Measurements from ENCODE around the gene LYRM1.
"Not testable (repeated sequence)": the region's sequence is repeated elsewhere in the genome, so short reads cannot be mapped to it uniquely, and the experiment has no call there.

The LYRM1 gene

DNA sequence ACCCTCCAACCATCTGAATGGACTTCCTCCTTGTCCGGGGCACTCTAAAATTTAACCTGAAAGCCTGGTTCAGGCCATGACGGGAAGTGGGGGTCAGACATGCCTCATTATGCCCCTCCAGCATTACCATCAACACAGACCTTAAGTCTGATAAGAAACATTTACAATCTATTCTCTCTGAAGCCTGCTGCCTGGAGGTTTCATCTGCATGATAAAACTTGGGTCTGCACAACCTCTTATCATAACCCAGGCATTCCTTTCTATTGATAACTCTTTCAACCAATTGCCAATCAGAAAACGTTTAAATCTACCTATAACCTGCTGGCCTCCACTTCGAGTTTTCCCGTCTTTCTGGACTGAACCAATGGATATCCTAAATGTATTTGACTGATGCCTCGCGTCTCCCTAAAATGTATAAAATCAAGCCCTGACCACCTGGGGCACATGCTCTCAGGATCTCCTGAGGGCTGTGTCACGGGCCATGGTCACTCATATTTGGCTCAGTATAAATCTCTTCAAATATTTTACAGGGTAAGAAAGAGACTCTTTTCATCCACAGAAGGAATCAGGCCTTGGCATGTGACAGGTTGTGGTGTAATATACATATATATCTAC lies 45.6 kb downstream of the LYRM1 start:
- Mint-ChIP-seq H3K27ac (peak overlapping the region; percentile 93), H3K4me1 (ENCODE audit: low read depth) (peaks cover 37% of the 10 kb centered on the region), H3K27me3 (ENCODE audit: low read depth) (peaks cover 12% of the 10 kb centered on the region), H3K4me3 (no peak overlapping the region), H3K36me3 (ENCODE audit: low read depth) (peaks cover 1% of the 10 kb centered on the region), H3K9me3 (no peaks in the 10 kb centered on the region)

DNA sequence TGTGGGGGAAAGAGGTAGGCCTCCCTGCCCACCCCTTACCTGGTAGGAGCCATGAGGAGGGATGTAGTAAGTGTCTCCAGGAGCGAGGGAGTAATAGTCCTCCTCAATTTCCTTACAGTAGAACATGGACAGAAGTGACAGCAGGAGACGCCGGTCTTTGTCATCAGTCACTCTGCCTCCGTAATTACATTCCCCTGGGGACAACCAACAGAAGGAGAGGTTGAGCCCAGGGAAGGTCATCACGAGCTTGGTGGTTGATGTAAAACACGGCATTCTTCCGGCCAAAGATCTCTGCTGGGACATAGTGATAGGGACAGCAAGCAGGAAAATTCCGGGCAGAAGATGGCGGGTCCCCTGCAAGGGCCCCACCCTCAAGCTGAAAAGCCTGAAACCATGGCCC lies 47.9 kb downstream of the LYRM1 start:
- no peak overlapping the region for H3K27ac Mint-ChIP-seq
- peaks cover 22% of the 10 kb centered on the region for H3K4me1 Mint-ChIP-seq (ENCODE audit: low read depth)
- H3K9me3 Mint-ChIP-seq: no peaks in the 10 kb centered on the region
- no peak overlapping the region for H3K4me3 Mint-ChIP-seq
- H3K27me3 Mint-ChIP-seq (ENCODE audit: low read depth): peaks cover 12% of the 10 kb centered on the region
- peaks cover under 1% of the 10 kb centered on the region for H3K36me3 Mint-ChIP-seq (ENCODE audit: low read depth)

DNA sequence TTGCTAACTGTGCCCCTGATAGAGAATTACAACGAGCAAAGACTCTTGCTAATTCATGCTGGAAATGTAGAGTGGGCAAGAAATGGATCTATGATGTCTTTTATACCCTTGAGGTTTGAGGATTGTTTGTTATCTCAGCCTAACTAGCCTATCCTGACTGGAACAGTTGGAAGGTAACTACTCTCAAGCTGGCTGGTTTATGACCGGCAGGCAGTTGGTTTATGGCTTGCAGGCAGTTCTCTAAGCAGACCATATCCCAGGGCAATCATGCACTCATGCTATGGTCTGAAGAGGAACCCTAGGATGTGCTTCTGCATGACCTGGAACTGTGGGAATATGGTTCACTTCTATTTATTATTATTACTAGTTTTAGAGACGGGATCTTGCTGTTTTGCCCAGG lies 49.1 kb downstream of the LYRM1 start:
- H3K4me3 Mint-ChIP-seq: no peak overlapping the region
- no peak overlapping the region for H3K27ac Mint-ChIP-seq
- H3K4me1 Mint-ChIP-seq (ENCODE audit: low read depth): peaks cover 13% of the 10 kb centered on the region
- peaks cover 14% of the 10 kb centered on the region for H3K27me3 Mint-ChIP-seq (ENCODE audit: low read depth)
- H3K9me3 Mint-ChIP-seq: no peaks in the 10 kb centered on the region
- H3K36me3 Mint-ChIP-seq (ENCODE audit: low read depth): no peaks in the 10 kb centered on the region

DNA sequence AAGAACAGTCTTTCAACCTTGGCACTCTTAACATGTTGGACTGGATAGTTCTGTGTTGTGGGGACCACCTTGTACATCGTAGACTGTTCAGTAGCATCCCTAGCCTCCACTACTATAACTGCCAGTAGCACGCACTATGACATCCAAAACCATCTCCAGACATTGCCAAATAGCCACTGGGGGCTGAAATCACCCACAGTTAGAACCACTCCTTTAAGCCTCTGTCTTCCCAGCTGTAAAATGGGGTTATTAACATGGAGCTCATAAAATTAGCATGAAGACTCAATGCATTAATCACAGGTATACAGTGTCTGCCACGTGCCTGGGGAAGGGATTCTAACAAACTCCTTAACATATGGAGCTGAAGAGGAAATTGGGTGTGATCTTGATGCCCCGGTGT lies 49.7 kb downstream of the LYRM1 start:
- Mint-ChIP-seq H3K9me3 (no peaks in the 10 kb centered on the region), H3K4me1 (ENCODE audit: low read depth) (peaks cover 9% of the 10 kb centered on the region), H3K27me3 (ENCODE audit: low read depth) (peaks cover 16% of the 10 kb centered on the region), H3K4me3 (no peak overlapping the region), H3K36me3 (ENCODE audit: low read depth) (no peaks in the 10 kb centered on the region), H3K27ac (no peak overlapping the region)

DNA sequence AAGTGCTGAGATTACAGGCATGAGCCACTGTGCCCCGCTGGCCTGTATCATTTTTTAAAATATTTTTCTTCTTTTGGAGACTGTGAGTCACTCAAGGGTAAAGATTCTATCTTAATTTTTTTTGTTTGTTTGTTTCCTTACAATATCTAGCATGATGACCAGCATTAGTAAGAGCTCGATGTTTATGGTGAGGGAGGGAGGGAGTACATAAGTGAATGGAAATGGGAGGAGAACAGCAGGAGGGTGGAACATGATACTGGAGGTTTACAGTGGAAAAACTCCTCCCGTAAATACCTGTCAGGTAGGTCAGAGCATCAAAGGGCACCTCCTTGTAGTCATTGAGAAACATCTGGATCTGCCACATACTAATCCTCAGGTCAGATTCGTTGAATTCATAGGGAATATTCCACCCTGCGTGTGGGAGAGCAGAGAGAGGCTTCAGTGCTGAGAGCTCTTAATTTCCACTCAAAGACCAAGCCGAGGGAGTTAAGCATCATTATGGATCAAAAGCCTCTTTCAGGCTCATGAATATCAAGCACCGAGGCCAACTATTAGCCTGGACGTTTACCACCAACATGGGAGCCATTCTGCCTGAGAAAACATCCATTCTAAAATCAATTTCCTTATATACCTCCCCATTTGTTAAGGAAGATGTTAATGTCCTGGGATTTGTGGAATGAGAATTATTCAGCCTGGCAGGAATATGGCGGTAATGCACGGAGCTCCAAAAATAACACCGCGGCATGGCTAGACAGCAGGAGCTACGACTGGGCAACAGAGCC lies 51.8 kb downstream of the LYRM1 start:
- no peaks in the 10 kb centered on the region for H3K36me3 Mint-ChIP-seq (ENCODE audit: low read depth)
- H3K4me3 Mint-ChIP-seq: no peak overlapping the region
- H3K9me3 Mint-ChIP-seq: no peaks in the 10 kb centered on the region
- peaks cover 21% of the 10 kb centered on the region for H3K27me3 Mint-ChIP-seq (ENCODE audit: low read depth)
- H3K4me1 Mint-ChIP-seq (ENCODE audit: low read depth): peaks cover 2% of the 10 kb centered on the region
- H3K27ac Mint-ChIP-seq: no peak overlapping the region

DNA sequence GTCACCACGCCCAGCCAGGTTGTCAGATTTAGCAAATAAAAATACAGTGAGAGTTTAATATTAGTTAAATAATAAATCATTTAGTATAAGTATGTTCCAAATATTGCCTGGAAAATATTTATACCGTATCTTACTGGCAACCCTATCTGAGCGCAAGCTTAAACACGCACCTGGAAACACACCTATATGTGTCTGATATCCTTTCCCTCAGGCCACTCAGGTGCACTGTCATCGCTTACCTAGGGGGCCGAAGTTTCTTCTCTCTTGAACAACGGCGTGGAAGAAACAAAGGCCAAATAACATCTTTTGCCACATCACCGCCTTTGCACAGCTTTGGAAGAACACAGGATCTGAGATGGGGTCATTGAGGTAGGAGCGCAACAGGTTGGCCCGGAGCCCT lies 54.0 kb downstream of the LYRM1 start:
- no peak overlapping the region for H3K4me3 Mint-ChIP-seq
- no peaks in the 10 kb centered on the region for H3K4me1 Mint-ChIP-seq (ENCODE audit: low read depth)
- no peak overlapping the region for H3K27ac Mint-ChIP-seq
- no peaks in the 10 kb centered on the region for H3K36me3 Mint-ChIP-seq (ENCODE audit: low read depth)
- peaks cover 16% of the 10 kb centered on the region for H3K27me3 Mint-ChIP-seq (ENCODE audit: low read depth)
- no peaks in the 10 kb centered on the region for H3K9me3 Mint-ChIP-seq

DNA sequence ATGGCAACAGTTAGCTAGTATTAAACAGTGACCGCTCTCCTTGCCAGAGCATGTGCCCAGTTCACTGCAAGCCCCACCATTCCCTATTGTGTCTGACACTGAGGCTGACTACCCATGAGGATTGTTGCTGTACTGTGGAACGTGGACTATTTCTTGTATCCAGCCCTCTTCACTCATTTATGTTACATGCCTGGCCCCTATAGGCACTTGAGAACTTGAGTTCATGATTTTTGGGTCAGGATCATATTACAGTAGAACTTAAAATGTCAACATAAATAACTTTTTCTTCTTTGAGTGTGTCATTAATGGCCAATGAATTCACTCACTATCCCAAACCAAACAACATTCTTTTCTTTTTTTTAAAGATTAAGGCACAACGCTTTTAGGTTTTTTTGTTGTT lies 55.7 kb downstream of the LYRM1 start:
- H3K9me3 Mint-ChIP-seq: no peaks in the 10 kb centered on the region
- no peak overlapping the region for H3K27ac Mint-ChIP-seq
- H3K4me1 Mint-ChIP-seq (ENCODE audit: low read depth): no peaks in the 10 kb centered on the region
- no peaks in the 10 kb centered on the region for H3K36me3 Mint-ChIP-seq (ENCODE audit: low read depth)
- H3K4me3 Mint-ChIP-seq: no peak overlapping the region
- H3K27me3 Mint-ChIP-seq (ENCODE audit: low read depth): peaks cover 8% of the 10 kb centered on the region

DNA sequence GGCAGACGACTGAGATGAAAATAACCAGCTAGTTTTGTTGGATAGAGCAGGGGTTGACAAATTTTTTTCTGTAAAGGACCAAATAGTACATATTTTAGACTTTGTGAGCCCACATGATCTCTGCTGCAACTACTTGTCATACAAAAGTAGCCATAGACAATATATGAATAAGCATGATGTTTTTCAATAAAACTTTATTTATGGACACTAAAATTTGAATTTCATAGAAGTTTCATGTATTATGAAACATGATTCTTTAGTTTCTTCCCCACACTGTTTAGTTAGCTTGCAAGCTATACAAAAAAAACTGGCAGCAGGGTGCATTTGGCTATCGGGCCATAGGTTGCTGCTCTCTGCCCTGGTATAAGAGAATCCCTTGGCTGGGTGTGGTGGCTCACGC lies 56.6 kb downstream of the LYRM1 start:
- Mint-ChIP-seq H3K36me3 (ENCODE audit: low read depth) (no peaks in the 10 kb centered on the region), H3K4me1 (ENCODE audit: low read depth) (no peaks in the 10 kb centered on the region), H3K27me3 (ENCODE audit: low read depth) (peaks cover 8% of the 10 kb centered on the region), H3K27ac (no peak overlapping the region), H3K9me3 (no peaks in the 10 kb centered on the region), H3K4me3 (no peak overlapping the region)

DNA sequence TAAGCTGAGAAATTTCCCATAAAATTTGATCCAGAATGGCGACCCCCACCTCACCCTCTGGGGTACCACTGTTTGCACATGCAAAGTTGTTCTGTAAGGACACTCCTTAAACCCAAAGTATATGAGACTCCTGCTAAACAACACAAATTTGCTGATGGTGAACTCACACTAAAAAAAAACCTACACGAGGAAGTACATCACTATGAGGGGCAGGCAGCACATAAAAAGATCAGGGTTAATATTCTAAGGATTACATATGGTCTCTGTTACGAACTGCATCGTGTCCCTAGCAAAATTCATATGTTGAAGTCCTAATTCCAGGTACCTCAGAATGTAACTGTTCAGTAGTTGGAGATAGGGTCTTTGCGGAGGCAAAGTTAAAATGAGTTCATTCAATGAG lies 60.3 kb downstream of the LYRM1 start:
- no peak overlapping the region for H3K27ac Mint-ChIP-seq
- H3K4me3 Mint-ChIP-seq: no peak overlapping the region
- H3K9me3 Mint-ChIP-seq: no peaks in the 10 kb centered on the region
- no peaks in the 10 kb centered on the region for H3K4me1 Mint-ChIP-seq (ENCODE audit: low read depth)
- no peaks in the 10 kb centered on the region for H3K36me3 Mint-ChIP-seq (ENCODE audit: low read depth)
- H3K27me3 Mint-ChIP-seq (ENCODE audit: low read depth): peaks cover 4% of the 10 kb centered on the region

DNA sequence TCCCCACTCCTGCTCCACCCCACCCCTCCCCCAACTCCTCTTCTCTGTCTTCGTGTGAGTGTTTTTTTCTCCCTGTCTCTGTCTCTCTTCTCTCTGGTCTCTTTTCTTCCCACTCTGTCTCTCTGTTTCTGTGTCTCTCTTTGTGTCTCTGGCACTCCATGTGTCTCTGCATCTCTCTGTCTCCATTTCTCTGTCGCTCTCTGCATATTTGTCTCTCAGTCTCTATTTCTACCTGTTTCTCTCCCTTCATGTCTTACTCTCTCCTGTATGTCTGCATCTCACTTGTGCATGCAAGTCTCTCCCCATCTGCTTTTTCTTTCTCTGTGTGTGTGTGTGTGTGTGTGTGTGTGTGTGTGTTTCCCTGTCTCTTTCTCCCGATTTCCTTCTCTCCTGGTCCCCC lies 68.2 kb downstream of the LYRM1 start:
- Mint-ChIP-seq H3K36me3 (ENCODE audit: low read depth) (no peaks in the 10 kb centered on the region), H3K27ac (no peak overlapping the region), H3K4me3 (no peak overlapping the region), H3K4me1 (ENCODE audit: low read depth) (peaks cover 2% of the 10 kb centered on the region), H3K9me3 (no peaks in the 10 kb centered on the region), H3K27me3 (ENCODE audit: low read depth) (peaks cover 2% of the 10 kb centered on the region)

DNA sequence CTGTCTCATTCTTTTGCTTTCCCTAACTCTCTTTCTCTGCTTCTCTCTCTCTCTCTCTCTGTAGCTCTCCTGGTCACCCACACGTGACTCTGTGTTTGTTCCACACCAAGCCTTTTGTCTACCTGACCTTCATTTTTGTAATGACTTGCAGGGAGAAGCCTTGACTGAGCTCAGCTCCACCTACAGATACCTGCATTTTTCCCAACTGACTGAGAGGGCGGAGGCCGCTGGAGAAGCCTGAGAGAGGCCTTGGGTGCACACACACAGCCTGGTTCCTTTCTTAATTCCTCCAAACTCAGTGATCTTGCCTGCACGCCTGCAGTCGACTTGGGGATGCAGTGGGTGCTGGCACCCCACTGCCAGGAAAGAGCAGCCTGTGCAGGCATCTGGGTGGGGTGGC lies 68.8 kb downstream of the LYRM1 start:
- H3K9me3 Mint-ChIP-seq: no peaks in the 10 kb centered on the region
- H3K27ac Mint-ChIP-seq: no peak overlapping the region
- H3K4me1 Mint-ChIP-seq (ENCODE audit: low read depth): peaks cover 2% of the 10 kb centered on the region
- H3K4me3 Mint-ChIP-seq: no peak overlapping the region
- H3K36me3 Mint-ChIP-seq (ENCODE audit: low read depth): no peaks in the 10 kb centered on the region
- peaks cover 2% of the 10 kb centered on the region for H3K27me3 Mint-ChIP-seq (ENCODE audit: low read depth)

DNA sequence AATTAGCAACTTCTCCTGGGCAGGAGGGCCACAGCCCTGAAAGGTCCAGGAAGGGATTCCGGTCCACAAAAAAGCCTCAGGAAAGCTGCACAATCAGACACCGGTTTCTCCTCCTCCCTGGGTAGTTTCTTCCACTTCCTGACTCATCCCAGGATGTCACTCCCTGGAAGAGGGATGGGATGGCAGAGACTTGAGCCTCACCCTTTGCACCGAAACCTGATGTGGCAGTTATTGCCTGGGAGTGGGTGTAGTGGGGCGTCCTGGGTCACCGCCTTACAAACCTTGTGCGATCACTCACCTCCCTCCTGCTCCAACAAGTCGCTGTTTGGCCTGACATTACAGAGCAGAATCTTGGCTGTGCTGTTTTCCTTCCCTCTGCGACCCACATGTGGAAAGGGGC lies 70.8 kb downstream of the LYRM1 start:
- no peak overlapping the region for H3K27ac Mint-ChIP-seq
- H3K27me3 Mint-ChIP-seq (ENCODE audit: low read depth): peaks cover 2% of the 10 kb centered on the region
- H3K9me3 Mint-ChIP-seq: no peaks in the 10 kb centered on the region
- peaks cover 2% of the 10 kb centered on the region for H3K4me1 Mint-ChIP-seq (ENCODE audit: low read depth)
- H3K36me3 Mint-ChIP-seq (ENCODE audit: low read depth): no peaks in the 10 kb centered on the region
- H3K4me3 Mint-ChIP-seq: no peak overlapping the region

DNA sequence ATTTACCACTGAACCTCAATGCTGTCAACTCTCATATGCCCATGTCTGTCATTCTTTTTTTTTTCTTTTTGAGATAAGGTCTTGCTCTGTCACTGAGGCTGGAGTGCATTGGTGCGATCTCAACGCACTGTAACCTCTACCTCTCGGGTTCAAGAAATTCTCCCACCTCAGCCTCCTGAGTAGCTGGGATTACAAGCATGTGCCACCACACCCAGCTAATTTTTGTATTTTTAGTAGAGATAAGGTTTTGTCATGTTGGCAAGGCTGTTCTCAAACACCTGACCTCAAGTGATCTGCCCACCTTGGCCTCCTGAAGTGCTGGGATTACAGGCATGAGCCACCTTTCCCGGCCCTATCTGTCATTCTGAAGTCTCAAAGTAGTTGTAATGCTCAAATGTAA lies 72.6 kb downstream of the LYRM1 start:
- not testable (repeated sequence) for H3K27ac Mint-ChIP-seq; H3K9me3 Mint-ChIP-seq; H3K4me3 Mint-ChIP-seq; H3K27me3 Mint-ChIP-seq (ENCODE audit: low read depth); H3K4me1 Mint-ChIP-seq (ENCODE audit: low read depth); H3K36me3 Mint-ChIP-seq (ENCODE audit: low read depth)

Data from T-helper 1 cell treated with Interleukin-12 subunit alpha and Interleukin-12 subunit beta and Interleukin-4 antibody, amounts not matched to agents 30 μg/mL and 1 μg/mL, for 36 hours (primary cell).